Panc1 (cell line): ENCODE measurements around the gene COL4A2. TPM values are rescaled to one million over a fixed set of nuclear protein-coding genes. Genes with fewer than 3 reads are reported as not detected.

ENCODE experiments used
- ATAC-seq: fragments of 200-7000 bp; cut with Tn5 transposase; 2 replicates; pipeline ENCODE4 v1.9.1; 2020; ENCODE audit warnings: mild to moderate bottlenecking, moderate library complexity
- BruUV-seq: library from RNA; stranded (reverse); fragments of 400-500 nt; replicated peaks from 2 replicates; lab custom pipeline; 2021; lab: Mats Ljungman, UMichigan
- CTCF ChIA-PET: fragments of 300-600 bp; sonication (Branson Sonifier 250); formaldehyde crosslinking; loops from one replicate; lab custom pipeline; 2022; ENCODE audit warnings: antibody characterized with exemption; lab: Charles Lee
- POLR2A ChIA-PET: fragments of 300-600 bp; sonication (Branson Sonifier 250); formaldehyde crosslinking; loops from one replicate; lab custom pipeline; 2022; ENCODE audit warnings: antibody characterized with exemption; lab: Charles Lee
- DNase-seq: peaks from one replicate; pipeline ENCODE4 v3.0.0-alpha.2; 2010; ENCODE audit warnings: low read depth, low spot score
- H3K27ac ChIP-seq: 2 replicates; pipeline ENCODE4 v1.5.1; 2011; ENCODE audit warnings: mild to moderate bottlenecking, low read length, inconsistent platforms
- H3K27me3 ChIP-seq: fragments of 200-500 bp; sonication (Bioruptor generic); 2 replicates; pipeline ENCODE4 v1.6.0; 2014; ENCODE audit warnings: low read length, inconsistent platforms; ENCODE audit not compliant: control insufficient read depth, insufficient read depth
- H3K36me3 ChIP-seq: fragments of 200-500 bp; sonication (Bioruptor generic); 2 replicates; pipeline ENCODE4 v1.5.1; 2014; ENCODE audit warnings: inconsistent platforms, mild to moderate bottlenecking, low read length, moderate library complexity; ENCODE audit not compliant: control insufficient read depth, insufficient read depth
- H3K4me1 ChIP-seq: 2 replicates; pipeline ENCODE4 v1.5.1; 2011; ENCODE audit warnings: inconsistent platforms, mild to moderate bottlenecking, low read length, moderate library complexity; ENCODE audit not compliant: control insufficient read depth, insufficient read depth
- H3K4me3 ChIP-seq, 2 experiments: 2 replicates each; pipeline ENCODE4 v1.5.1; 2011 to 2012; ENCODE audit warnings: low read depth in 2 of 2, low read length in 2 of 2, mild to moderate bottlenecking in 2 of 2, inconsistent platforms in 1 of 2, moderate library complexity in 1 of 2
- H3K9me3 ChIP-seq: fragments of 200-500 bp; sonication (Bioruptor generic); 2 replicates; pipeline ENCODE4 v1.5.1; 2014; ENCODE audit warnings: low read depth, mild to moderate bottlenecking, inconsistent platforms, low read length, moderate library complexity; ENCODE audit not compliant: control insufficient read depth, insufficient read depth
- CTCF ChIP-seq: fragments of 450-650 bp; IDR thresholded peaks from 2 replicates; pipeline ENCODE4 v1.5.1; 2017; ENCODE audit warnings: mild to moderate bottlenecking
- POLR2AphosphoS5 ChIP-seq: IDR thresholded peaks from 2 replicates; pipeline ENCODE4 v1.6.1; 2012; ENCODE audit warnings: mild to moderate bottlenecking, low read depth, low read length, moderate library complexity
- SIN3A ChIP-seq: IDR thresholded peaks from 2 replicates; pipeline ENCODE4 v1.6.1; 2012; ENCODE audit warnings: low read depth, mild to moderate bottlenecking, low read length, moderate library complexity, borderline replicate concordance; ENCODE audit not compliant: insufficient read depth
- TCF7L2 ChIP-seq: IDR thresholded peaks from 2 replicates; pipeline ENCODE4 v1.6.1; 2011; ENCODE audit warnings: mild to moderate bottlenecking, low read depth, low read length, inconsistent platforms
- in situ Hi-C: cut with HindIII; loops from 2 replicates; pipeline ENCODE4 v1.10.0; 2016; ENCODE audit warnings: low sequenced_read_pairs, low pct_unique_long_range_greater_than_20kb
- intact Hi-C: fragments of 100-400 bp; cut with micrococcal nuclease; formaldehyde crosslinking; loops from one replicate; pipeline ENCODE4 v1.10.0; 2022; ENCODE audit not compliant: unreplicated experiment
- total RNA-seq: library from RNA; stranded (reverse); gene quantifications from one replicate; pipeline ENCODE4 v1.2.1, GENCODE V29; 2021; ENCODE audit not compliant: unreplicated experiment
- TF ChIP-seq, protein P1 (sequence below), 2 experiments: IDR thresholded peaks; 2 replicates each; pipeline ENCODE4 v1.6.1; 2011 to 2012; ENCODE audit warnings: low read depth in 2 of 2, control low read depth in 1 of 2, low read length in 1 of 2, mild to moderate bottlenecking in 1 of 2, moderate library complexity in 1 of 2; ENCODE audit not compliant: insufficient read depth in 1 of 2

COL4A2 gene
- total RNA-seq, 1 experiment from 2014 or later = 3.0 TPM

DNA sequence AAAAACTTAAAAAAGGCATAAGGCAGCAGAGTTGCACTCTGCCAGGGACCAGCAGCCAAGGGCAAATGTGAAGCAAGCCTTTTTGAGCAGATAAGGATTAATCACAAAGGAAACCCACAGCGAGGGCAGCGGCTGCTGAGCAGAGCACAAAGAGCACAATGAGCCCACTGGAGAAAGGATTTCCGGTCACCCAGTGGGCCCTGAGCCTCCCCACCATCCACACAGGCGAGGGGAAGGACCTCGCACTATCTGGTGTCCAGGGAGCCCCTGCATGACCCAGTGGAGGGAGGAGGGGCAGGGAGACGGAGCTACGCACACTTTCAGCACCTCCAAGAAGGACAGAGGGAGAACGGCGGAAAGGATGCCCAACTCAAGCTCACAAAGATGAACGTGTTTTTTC is 40.1 kb upstream of the COL4A2 start:
- DNase-seq (no peak), ATAC-seq (no peak)
- ChIA-PET POLR2A (interaction anchor here (0.5 kb wide), 1 partner anchor 217 kb away, joined by 5 read pairs; no protein-coding TSS in a partner anchor), CTCF (no interaction called here)
- no TSS peak for BruUV-seq
- Histone ChIP-seq H3K9me3 (no peaks in the 10 kb centered on the region), H3K36me3 (no peaks in the 10 kb centered on the region), H3K27me3 (no peaks in the 10 kb centered on the region; the same call in 1 of the 2 replicates), H3K27ac (no peak overlapping the region), H3K4me1 (no peaks in the 10 kb centered on the region), H3K4me3 (no peak overlapping the region)
- TF ChIP-seq CTCF = no peak
- TF ChIP-seq, protein P1, sequence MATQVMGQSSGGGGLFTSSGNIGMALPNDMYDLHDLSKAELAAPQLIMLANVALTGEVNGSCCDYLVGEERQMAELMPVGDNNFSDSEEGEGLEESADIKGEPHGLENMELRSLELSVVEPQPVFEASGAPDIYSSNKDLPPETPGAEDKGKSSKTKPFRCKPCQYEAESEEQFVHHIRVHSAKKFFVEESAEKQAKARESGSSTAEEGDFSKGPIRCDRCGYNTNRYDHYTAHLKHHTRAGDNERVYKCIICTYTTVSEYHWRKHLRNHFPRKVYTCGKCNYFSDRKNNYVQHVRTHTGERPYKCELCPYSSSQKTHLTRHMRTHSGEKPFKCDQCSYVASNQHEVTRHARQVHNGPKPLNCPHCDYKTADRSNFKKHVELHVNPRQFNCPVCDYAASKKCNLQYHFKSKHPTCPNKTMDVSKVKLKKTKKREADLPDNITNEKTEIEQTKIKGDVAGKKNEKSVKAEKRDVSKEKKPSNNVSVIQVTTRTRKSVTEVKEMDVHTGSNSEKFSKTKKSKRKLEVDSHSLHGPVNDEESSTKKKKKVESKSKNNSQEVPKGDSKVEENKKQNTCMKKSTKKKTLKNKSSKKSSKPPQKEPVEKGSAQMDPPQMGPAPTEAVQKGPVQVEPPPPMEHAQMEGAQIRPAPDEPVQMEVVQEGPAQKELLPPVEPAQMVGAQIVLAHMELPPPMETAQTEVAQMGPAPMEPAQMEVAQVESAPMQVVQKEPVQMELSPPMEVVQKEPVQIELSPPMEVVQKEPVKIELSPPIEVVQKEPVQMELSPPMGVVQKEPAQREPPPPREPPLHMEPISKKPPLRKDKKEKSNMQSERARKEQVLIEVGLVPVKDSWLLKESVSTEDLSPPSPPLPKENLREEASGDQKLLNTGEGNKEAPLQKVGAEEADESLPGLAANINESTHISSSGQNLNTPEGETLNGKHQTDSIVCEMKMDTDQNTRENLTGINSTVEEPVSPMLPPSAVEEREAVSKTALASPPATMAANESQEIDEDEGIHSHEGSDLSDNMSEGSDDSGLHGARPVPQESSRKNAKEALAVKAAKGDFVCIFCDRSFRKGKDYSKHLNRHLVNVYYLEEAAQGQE (IDR thresholded peaks at IDR 0.05; ENCODE audit: insufficient read depth in 1 of 2, low read depth in 2 of 2, low read length in 1 of 2) = 0 out of 4 replicates have a peak, but pooled peaks of 1 of the 2 experiments have one; percentile 17
- in situ Hi-C loops = no loop called here
- intact Hi-C loops = no loop called here

DNA sequence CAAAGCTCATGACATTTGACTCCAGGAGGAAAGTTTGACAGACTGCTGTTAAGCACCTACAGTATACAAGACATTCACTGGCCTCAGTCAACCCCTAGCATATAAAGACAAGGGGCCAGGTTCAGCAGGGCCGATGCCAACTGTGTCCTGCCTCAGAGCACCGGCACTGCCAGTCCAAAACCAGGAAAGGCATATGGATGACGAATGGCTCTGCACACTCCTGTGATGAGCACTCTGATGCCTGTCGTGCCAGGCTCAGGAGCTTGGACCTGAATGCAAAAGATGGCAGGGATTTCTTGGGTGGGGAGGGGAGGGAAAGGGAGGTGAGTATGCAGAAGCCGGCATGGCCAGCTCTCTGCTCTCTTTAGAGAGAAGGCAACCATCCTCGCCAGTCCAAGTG is 39.0 kb upstream of the COL4A2 start:
- H3K4me1 ChIP-seq = no peaks in the 10 kb centered on the region
- no peaks in the 10 kb centered on the region for H3K9me3 ChIP-seq
- no peak overlapping the region for H3K27ac ChIP-seq
- ChIA-PET CTCF (no interaction called here), POLR2A (no interaction called here)
- TF ChIP-seq POLR2AphosphoS5 (no peak), TCF7L2 (no peak), SIN3A (no peak), CTCF (no peak)
- TF ChIP-seq, protein P1 (IDR thresholded peaks at IDR 0.05; ENCODE audit: insufficient read depth in 1 of 2, low read depth in 2 of 2, low read length in 1 of 2) = no peak
- BruUV-seq = no TSS peak
- no peaks in the 10 kb centered on the region for H3K36me3 ChIP-seq
- ATAC-seq = no peak
- intact Hi-C loops (no loop called here), in situ Hi-C loops (no loop called here)
- H3K27me3 ChIP-seq = no peaks in the 10 kb centered on the region; the same call in 1 of the 2 replicates
- H3K4me3 ChIP-seq = no peak overlapping the region
- no peak for DNase-seq
